Daoy (cell line): Measurements from ENCODE around the gene SEPTIN11. TPM values are rescaled to one million over a fixed set of nuclear protein-coding genes. Genes with fewer than 3 reads are reported as not detected.

Source experiments
- total RNA-seq: library from RNA; depleted of rRNA; stranded (reverse); fragments of >200 nt; shearing (Covaris generic); gene quantifications from 2 replicates; pipeline ENCODE4 v1.2.3, GENCODE V29; 2014; rRNA removed

SEPTIN11 gene
- total RNA-seq, 1 experiment from 2014 or later, result 34.4 TPM

Other genes starting within 250 kb of the SEPTIN11 start
- not detected in 2 replicates for gene SOWAHB, start 51.6 kb upstream of the SEPTIN11 start, total RNA-seq
- gene CCNI, start 126.2 kb downstream of the SEPTIN11 start, total RNA-seq, result 34.7 and 35.5 TPM in 2 replicates
- 3.0 and 6.7 TPM in 2 replicates for gene CCNG2, start 207.5 kb downstream of the SEPTIN11 start, total RNA-seq